ENCODE results near the gene SORT1. TPM values are rescaled to one million over a fixed set of nuclear protein-coding genes. Genes with fewer than 3 reads are reported as not detected.

Gene SORT1
- total RNA-seq, 6 donors from 2014 or later: 105 to 222 (median 116) TPM

- DNase-seq: no peak
- Histone ChIP-seq H3K36me3 (peaks cover 31 to 84% (median 65%) of the 10 kb centered on the region in 4 donors), H3K9me3 (peaks cover 4 to 10% (median 7%) of the 10 kb centered on the region in 4 donors), H3K27ac (no peak overlapping the region), H3K4me1 (no peaks in the 10 kb centered on the region), H3K27me3 (no peaks in the 10 kb centered on the region), H3K4me3 (no peak overlapping the region)
- WGBS, 2 donors: 86 to 90% methylated on average over 5 of the region's 5 CpGs
- ATAC-seq (ENCODE audit: low FRiP score in 2 of 2): no peak
- TF ChIP-seq EP300 (IDR thresholded peaks at IDR 0.05) (no peak), POLR2AphosphoS5 (IDR thresholded peaks at IDR 0.05) (no peak), CTCF (IDR thresholded peaks at IDR 0.05) (no peak), POLR2A (IDR thresholded peaks at IDR 0.05) (no peak)
Observed at GRCh38 chr1:109327285-109327684, 70.4 kb downstream of the SORT1 start.

- Histone ChIP-seq H3K36me3 (peaks cover 54 to 92% (median 75%) of the 10 kb centered on the region in 4 donors), H3K4me1 (no peaks in the 10 kb centered on the region), H3K4me3 (no peak overlapping the region), H3K9me3 (no peaks in the 10 kb centered on the region), H3K27ac (no peak overlapping the region), H3K27me3 (no peaks in the 10 kb centered on the region)
- WGBS, 2 donors: 93 to 97% methylated on average over 6 of the region's 6 CpGs
- ATAC-seq (ENCODE audit: low FRiP score in 2 of 2) (no peak), DNase-seq (no peak)
- TF ChIP-seq POLR2AphosphoS5 (IDR thresholded peaks at IDR 0.05) (no peak), POLR2A (IDR thresholded peaks at IDR 0.05) (no peak), CTCF (IDR thresholded peaks at IDR 0.05) (no peak), EP300 (IDR thresholded peaks at IDR 0.05) (no peak)
Observed at GRCh38 chr1:109322974-109323373, 74.7 kb downstream of the SORT1 start.

- no peak for TF ChIP-seq EP300 (IDR thresholded peaks at IDR 0.05)
- no peaks in the 10 kb centered on the region for H3K27me3 ChIP-seq
- H3K27ac ChIP-seq: no peak overlapping the region
- peaks cover 45 to 100% (median 76%) of the 10 kb centered on the region in 4 donors for H3K36me3 ChIP-seq
- no peaks in the 10 kb centered on the region for H3K4me1 ChIP-seq
- no peak for DNase-seq
- no peak overlapping the region for H3K4me3 ChIP-seq
- H3K9me3 ChIP-seq: no peaks in the 10 kb centered on the region
- no peak for ATAC-seq (ENCODE audit: low FRiP score in 2 of 2)
- WGBS, 2 donors: 82 to 85% methylated on average over 3 of the region's 3 CpGs
Observed at GRCh38 chr1:109319114-109319513, 78.6 kb downstream of the SORT1 start.

DNA sequence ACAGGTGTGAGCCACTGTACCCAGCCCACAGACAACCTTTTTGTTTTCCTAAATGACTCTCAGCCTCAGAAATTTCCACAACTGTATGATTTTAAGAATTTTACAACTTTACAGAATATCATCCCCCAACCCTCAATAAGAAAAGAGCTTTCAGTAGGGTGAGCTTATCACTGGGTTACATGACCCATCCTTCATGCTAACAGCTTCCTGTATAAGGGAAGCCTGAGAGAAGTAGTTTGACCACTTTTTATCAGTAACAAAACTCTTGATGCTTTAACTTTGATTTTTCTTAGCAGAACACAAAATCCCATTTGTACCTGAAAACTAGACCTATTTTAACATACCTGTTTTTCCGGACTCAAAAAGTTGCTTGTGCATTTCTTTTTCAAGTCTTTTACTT lies 81.2 kb downstream of the SORT1 start:
- TF ChIP-seq POLR2A (IDR thresholded peaks at IDR 0.05) (no peak), CTCF (IDR thresholded peaks at IDR 0.05) (no peak), EP300 (IDR thresholded peaks at IDR 0.05) (no peak), POLR2AphosphoS5 (IDR thresholded peaks at IDR 0.05) (no peak)
- Histone ChIP-seq H3K36me3 (peaks cover 29 to 98% (median 58%) of the 10 kb centered on the region in 4 donors), H3K4me1 (peaks cover 0 to 10% (median 3%) of the 10 kb centered on the region in 4 donors)

DNA sequence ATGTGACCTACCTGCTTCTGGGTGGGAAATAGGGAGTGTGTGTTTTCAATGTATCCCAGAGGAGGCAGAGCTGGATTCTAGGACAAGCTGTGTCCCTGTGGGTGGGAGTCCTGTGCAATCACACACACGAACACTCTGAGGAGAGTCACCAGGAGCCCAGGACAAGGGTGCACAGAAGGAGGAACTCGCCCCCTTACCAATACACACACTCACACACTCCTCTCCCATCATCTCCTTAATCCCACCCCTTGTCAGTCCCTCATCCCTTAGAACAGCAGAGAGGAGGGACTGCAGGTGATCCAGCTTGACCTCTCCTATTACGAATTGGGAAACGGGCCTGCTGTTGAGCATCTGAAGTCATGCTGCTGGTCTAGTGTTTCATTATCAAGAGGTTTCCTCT lies 82.4 kb downstream of the SORT1 start:
- TF ChIP-seq POLR2AphosphoS5 (IDR thresholded peaks at IDR 0.05): no peak
- TF ChIP-seq CTCF (IDR thresholded peaks at IDR 0.05): no peak
- 77 to 86% methylated on average over 3 to 4 of the region's 4 CpGs for WGBS, 2 donors
- Histone ChIP-seq H3K27ac (no peak overlapping the region), H3K27me3 (no peaks in the 10 kb centered on the region), H3K36me3 (peaks cover 21 to 87% (median 50%) of the 10 kb centered on the region in 4 donors), H3K4me1 (peaks cover 0 to 10% (median 3%) of the 10 kb centered on the region in 4 donors), H3K4me3 (no peak overlapping the region), H3K9me3 (no peaks in the 10 kb centered on the region)
- ATAC-seq (ENCODE audit: low FRiP score in 2 of 2): no peak
- no peak for DNase-seq

More for the DNA sequence above, 81.2 kb downstream of the SORT1 start:
- no peak for DNase-seq
- Histone ChIP-seq H3K4me3 (no peak overlapping the region), H3K9me3 (no peaks in the 10 kb centered on the region), H3K27me3 (no peaks in the 10 kb centered on the region), H3K27ac (no peak overlapping the region)
- 93 to 97% methylated on average over 1 of the region's 1 CpG for WGBS, 2 donors
- ATAC-seq (ENCODE audit: low FRiP score in 2 of 2): no peak

All from upper lobe of left lung (tissue), 6 donors.